K562 (cell line): ENCODE results near the gene SGMS1. TPM values are rescaled to one million over a fixed set of nuclear protein-coding genes. Genes with fewer than 3 reads are reported as not detected.

ENCODE experiments used
- ATF3 ChIP-seq, 2 experiments: fragments of 450-650 bp in 1 of 2; sonication (generic) in 1 of 2; formaldehyde crosslinking in 1 of 2; IDR thresholded peaks in 1 of 2; conservative IDR thresholded peaks in 1 of 2; 2 replicates each; pipeline versions ENCODE4 v1.6.1 to v1.8.1; 2016 to 2023; ENCODE audit warnings: mild to moderate bottlenecking in 2 of 2, moderate library complexity in 2 of 2, inconsistent platforms in 1 of 2, missing genetic modification reagents in 1 of 2
- CBFA2T3 ChIP-seq: fragments of 450-650 bp; IDR thresholded peaks from 2 replicates; pipeline ENCODE4 v1.6.1; 2017
- GTF3C2 ChIP-seq: IDR thresholded peaks from 3 replicates; pipeline ENCODE4 v1.6.1; 2011; ENCODE audit warnings: borderline replicate concordance, mild to moderate bottlenecking, moderate library complexity; ENCODE audit not compliant: insufficient read length; ENCODE audit errors: extremely low read depth
- HDAC6 ChIP-seq: IDR thresholded peaks from 2 replicates; pipeline ENCODE4 v1.6.1; 2012; ENCODE audit warnings: low read depth, mild to moderate bottlenecking, control low read depth, inconsistent platforms, low read length, moderate library complexity
- HNRNPLL ChIP-seq: fragments of 200-400 bp; formaldehyde crosslinking; IDR thresholded peaks from 2 replicates; pipeline ENCODE4 v1.6.1; 2017; ENCODE audit warnings: low read length, low read depth, mild to moderate bottlenecking; ENCODE audit not compliant: poor library complexity, severe bottlenecking
- ID3 ChIP-seq, 2 experiments: fragments of 250-450 bp in 1 of 2; fragments of 450-650 bp in 1 of 2; sonication (Bioruptor Pico) in 1 of 2; IDR thresholded peaks; 2 replicates each; pipeline versions ENCODE4 v1.6.1 to v1.8.0; 2016 to 2021; ENCODE audit warnings: mild to moderate bottlenecking in 2 of 2, moderate library complexity in 2 of 2, missing compliant biosample characterization in 1 of 2, missing genetic modification characterization in 1 of 2
- NR0B1 ChIP-seq: fragments of 450-650 bp; IDR thresholded peaks from one replicate; pipeline ENCODE4 v1.6.1; 2018; ENCODE audit warnings: mild to moderate bottlenecking, moderate library complexity; ENCODE audit not compliant: partially characterized antibody
- NUFIP1 ChIP-seq: fragments of 450-650 bp; IDR thresholded peaks from 2 replicates; pipeline ENCODE4 v1.6.1; 2018; ENCODE audit not compliant: partially characterized antibody
- PTTG1 ChIP-seq: fragments of 450-650 bp; IDR thresholded peaks from 2 replicates; pipeline ENCODE4 v1.6.1; 2016; ENCODE audit warnings: low read depth, mild to moderate bottlenecking, missing genetic modification characterization, missing compliant biosample characterization
- RBBP5 ChIP-seq: fragments of 200-600 bp; sonication (generic); IDR thresholded peaks from 2 replicates; pipeline ENCODE4 v1.6.1; 2012; ENCODE audit warnings: borderline replicate concordance, mild to moderate bottlenecking, low read length, control low read depth, inconsistent platforms; ENCODE audit not compliant: insufficient read depth, poor library complexity, severe bottlenecking
- SAFB2 ChIP-seq: fragments of 200-400 bp; formaldehyde crosslinking; IDR thresholded peaks from 2 replicates; pipeline ENCODE4 v1.6.1; 2018; ENCODE audit warnings: borderline replicate concordance, low read length, low read depth, moderate library complexity; ENCODE audit not compliant: severe bottlenecking
- SMC3 ChIP-seq: conservative IDR thresholded peaks from 2 replicates; pipeline ENCODE4 v1.6.1; 2011; ENCODE audit warnings: low read depth, low read length, improper control_type of control experiment; ENCODE audit not compliant: insufficient read depth
- SRSF1 ChIP-seq: fragments of 200-400 bp; formaldehyde crosslinking; IDR thresholded peaks from 2 replicates; pipeline ENCODE4 v1.6.1; 2017; ENCODE audit warnings: mild to moderate bottlenecking, low read depth, low read length, moderate library complexity
- TARDBP ChIP-seq: fragments of 450-650 bp; IDR thresholded peaks from 2 replicates; pipeline ENCODE4 v1.6.1; 2016
- TGIF2 ChIP-seq: sonication (generic); formaldehyde crosslinking; IDR thresholded peaks from 2 replicates; pipeline ENCODE4 v1.8.1; 2022; ENCODE audit warnings: mild to moderate bottlenecking, missing genetic modification reagents, moderate library complexity
- THAP7 ChIP-seq: fragments of 250-450 bp; sonication (Bioruptor Pico); IDR thresholded peaks from 2 replicates; pipeline ENCODE4 v1.5.0; 2021
- ZBTB7A ChIP-seq: IDR thresholded peaks from 2 replicates; pipeline ENCODE4 v1.6.1; 2011; ENCODE audit warnings: low read depth, mild to moderate bottlenecking, low read length, moderate library complexity, borderline replicate concordance; ENCODE audit not compliant: control insufficient read depth
- ZNF551 ChIP-seq: fragments of 250-450 bp; sonication (Bioruptor Pico); IDR thresholded peaks from 2 replicates; pipeline ENCODE4 v1.5.0; 2021; ENCODE audit warnings: mild to moderate bottlenecking, moderate library complexity
- ZNF75A ChIP-seq: fragments of 450-650 bp; formaldehyde crosslinking; IDR thresholded peaks from 2 replicates; pipeline ENCODE4 v1.4.0; 2020; ENCODE audit warnings: mild to moderate bottlenecking
- ZNF766 ChIP-seq: fragments of 200-800 bp; sonication (Bioruptor generic); conservative IDR thresholded peaks from 2 replicates; pipeline ENCODE4 v1.6.1; 2016; ENCODE audit warnings: missing genetic modification characterization, missing compliant biosample characterization
- polyA plus RNA-seq, 8 experiments: library from polyadenylated mRNA; depleted of rRNA in 4 of 8; stranded (reverse) in 5 of 8; unstranded in 3 of 8; fragments of >200 nt; fragmentation: Nextera tagmentation in 2 of 8; fragmentation: Illumina TruSeq in 1 of 8; extraction: Ambion mirVana in 2 of 8; extraction: Trizol in 1 of 8; gene quantifications; 2 replicates each; pipeline versions ENCODE4 v1.2.1 to v1.2.3, GENCODE V29; 2011 to 2014; ENCODE audit warnings: inconsistent platforms in 1 of 8, missing spikeins in 1 of 8
- total RNA-seq, 7 experiments: library from RNA; depleted of rRNA in 6 of 7; stranded (reverse); fragments of >200 nt in 6 of 7; fragmentation: Illumina TruSeq in 2 of 7; extraction: Trizol in 2 of 7; gene quantifications; 2 replicates each; pipeline versions ENCODE4 v1.2.1 to v1.2.3, GENCODE V29; 2011 to 2021; ENCODE audit warnings: low replicate concordance in 1 of 7

The SGMS1 gene
- total and polyA plus RNA-seq, 9 of the 15 experiments (the other 6 are each of a cell fraction or from before 2014, with no cell fraction given) = 22.6 to 232 (median 82.2) TPM

- TF ChIP-seq SAFB2 = no peak
- no peak; the same call in 1 of the 2 replicates for TF ChIP-seq SRSF1
- TF ChIP-seq GTF3C2 = no peak
- no peak for TF ChIP-seq TARDBP
- peak; percentile 20 for TF ChIP-seq HNRNPLL
- TF ChIP-seq TGIF2 (CRISPR knock-in tag) = no peak
- no peak for TF ChIP-seq CBFA2T3
- peak; percentile 28; the same call in 1 of the 2 replicates for TF ChIP-seq SMC3
- TF ChIP-seq ATF3 (IDR thresholded peaks at IDR 0.05) = no peak
- TF ChIP-seq ATF3 (CRISPR knock-in tag; conservative IDR thresholded peaks at IDR 0.05) = no peak; the same call in 1 of the 2 replicates
- TF ChIP-seq PTTG1 (tag) = no peak
- TF ChIP-seq NR0B1 = no peak
- no peak for TF ChIP-seq ID3 (CRISPR knock-in tag; IDR thresholded peaks at IDR 0.05)
- peak; percentile 65; the same call in 1 of the 2 replicates for TF ChIP-seq ID3 (tag; IDR thresholded peaks at IDR 0.05)
- no peak for TF ChIP-seq ZNF551 (CRISPR knock-in tag)
- peak; percentile 89 for TF ChIP-seq RBBP5
- TF ChIP-seq NUFIP1 = no peak
- no peak for TF ChIP-seq ZNF766
- TF ChIP-seq HDAC6 = no peak
- TF ChIP-seq THAP7 (CRISPR knock-in tag) = no peak
- TF ChIP-seq ZBTB7A = peak; percentile 73; the same call in 1 of the 2 replicates
- TF ChIP-seq ZNF75A (CRISPR knock-in tag) = no peak
Observed at GRCh38 chr10:50624866-50625501, 1.2 kb upstream of the SGMS1 start (continued).
